Lower leg skin (tissue), 4 donors: Measurements from ENCODE around the gene UTS2. TPM values are rescaled to one million over a fixed set of nuclear protein-coding genes. Genes with fewer than 3 reads are reported as not detected.

Experiments
- DNase-seq, 2 donors: peaks; one replicate each; pipeline ENCODE4 v3.0.0-alpha.2; 2019; ENCODE audit warnings: low spot score in 2 of 2
- H3K4me3 ChIP-seq: fragments of 200-600 bp; sonication (generic); 2 replicates; pipeline ENCODE4 v1.5.1; 2017; ENCODE audit warnings: mild to moderate bottlenecking, low read depth; ENCODE audit not compliant: poor library complexity, severe bottlenecking
- CTCF ChIP-seq, 3 donors: fragments of 450-650 bp; IDR thresholded peaks; one replicate each; pipeline ENCODE4 v1.5.1; 2016; ENCODE audit warnings: antibody characterized with exemption in 3 of 3, mild to moderate bottlenecking in 3 of 3, moderate library complexity in 2 of 3
- POLR2A ChIP-seq, 2 donors: fragments of 450-650 bp; IDR thresholded peaks; one replicate each; pipeline ENCODE4 v1.6.1; 2016 to 2017; ENCODE audit warnings: antibody characterized with exemption in 2 of 2, mild to moderate bottlenecking in 1 of 2, moderate library complexity in 1 of 2
- WGBS, 2 donors: methylation state at CpG; one replicate each; pipeline ENCODE4 v1.1.5; 2018; 5-methylcytosine and 5-hydroxymethylcytosine counted together
- intact Hi-C: fragments of 100-400 bp; cut with DNase I; formaldehyde crosslinking; loops from one replicate; pipeline ENCODE4 v1.15.0; 2023; ENCODE audit warnings: low total_unique reads
- total RNA-seq, 4 donors: library from RNA; depleted of rRNA; stranded (reverse); fragments of >200 nt; gene quantifications; one replicate each; pipeline ENCODE4 v1.1.0, GENCODE V29; 2016

The UTS2 gene
- total RNA-seq, 4 donors from 2014 or later, result 0.53 TPM; not detected in 3

- intact Hi-C loops, result no loop called here
- DNase-seq, result peak in 1 of 2 donors; percentile 60
- TF ChIP-seq POLR2A (IDR thresholded peaks at IDR 0.05) (no peak), CTCF (IDR thresholded peaks at IDR 0.05) (no peak)
- H3K4me3 ChIP-seq, result no peak overlapping the region
- WGBS, 2 donors, result 88 to 91% methylated on average over 16 of the region's 16 CpGs
Measured at GRCh38 chr1:7869136-7869920, 16.5 kb upstream of the UTS2 start.

- peak in 1 of 2 donors; percentile 32 for DNase-seq
- intact Hi-C loops, result no loop called here
- H3K4me3 ChIP-seq, result no peak overlapping the region
- no peak for TF ChIP-seq POLR2A (IDR thresholded peaks at IDR 0.05)
- 65 to 88% methylated on average over 10 of the region's 10 CpGs for WGBS, 2 donors
Measured at GRCh38 chr1:7868070-7868780, 15.4 kb upstream of the UTS2 start.

- DNase-seq, result peak in 1 of 2 donors; percentile 45
- no peak for TF ChIP-seq CTCF (IDR thresholded peaks at IDR 0.05)
- no peak for TF ChIP-seq POLR2A (IDR thresholded peaks at IDR 0.05)
- WGBS, 2 donors, result 87 to 94% methylated on average over 16 of the region's 16 CpGs
- intact Hi-C loops, result no loop called here
- H3K4me3 ChIP-seq, result no peak overlapping the region
Measured at GRCh38 chr1:7865978-7866377, 13.1 kb upstream of the UTS2 start.

GRCh38 chr1:7863756-7864328 lies 11.0 kb upstream of the UTS2 start:
- no peak for TF ChIP-seq CTCF (IDR thresholded peaks at IDR 0.05)
- no peak for TF ChIP-seq POLR2A (IDR thresholded peaks at IDR 0.05)
- no peak for DNase-seq
- 68 to 89% methylated on average over 7 to 17 of the region's 17 CpGs for WGBS, 2 donors

GRCh38 chr1:7862211-7863060 lies 9.6 kb upstream of the UTS2 start:
- TF ChIP-seq CTCF (IDR thresholded peaks at IDR 0.05), result no peak
- no peak for TF ChIP-seq POLR2A (IDR thresholded peaks at IDR 0.05)
- intact Hi-C loops, result no loop called here
- no peak for DNase-seq
- 90 to 93% methylated on average over 17 of the region's 17 CpGs for WGBS, 2 donors
- no peak overlapping the region for H3K4me3 ChIP-seq

More at GRCh38 chr1:7863756-7864328, 11.0 kb upstream of the UTS2 start:
- intact Hi-C loops, result no loop called here
- H3K4me3 ChIP-seq, result no peak overlapping the region
